Astrocyte of the spinal cord (primary cell): ENCODE results near the gene QSOX1.
A peak's percentile ranks its signal among the peaks of the same experiment; 100 is the strongest.

Experiments
- DNase-seq: peaks from one replicate; pipeline ENCODE4 v3.0.0; 2011; ENCODE audit warnings: low read depth, low spot score
- H3K4me3 ChIP-seq: 2 replicates; pipeline ENCODE4 v1.5.1; 2011; ENCODE audit warnings: low read depth, mild to moderate bottlenecking, low read length, moderate library complexity
- in situ Hi-C: cut with HindIII; loops from 2 replicates; pipeline ENCODE4 v1.10.0; 2017; ENCODE audit warnings: low sequenced_read_pairs
- TF ChIP-seq, protein P1 (sequence below): IDR thresholded peaks from 2 replicates; pipeline ENCODE4 v1.5.1; 2012; ENCODE audit warnings: low read depth, mild to moderate bottlenecking, low read length, inconsistent platforms

Gene QSOX1

DNA sequence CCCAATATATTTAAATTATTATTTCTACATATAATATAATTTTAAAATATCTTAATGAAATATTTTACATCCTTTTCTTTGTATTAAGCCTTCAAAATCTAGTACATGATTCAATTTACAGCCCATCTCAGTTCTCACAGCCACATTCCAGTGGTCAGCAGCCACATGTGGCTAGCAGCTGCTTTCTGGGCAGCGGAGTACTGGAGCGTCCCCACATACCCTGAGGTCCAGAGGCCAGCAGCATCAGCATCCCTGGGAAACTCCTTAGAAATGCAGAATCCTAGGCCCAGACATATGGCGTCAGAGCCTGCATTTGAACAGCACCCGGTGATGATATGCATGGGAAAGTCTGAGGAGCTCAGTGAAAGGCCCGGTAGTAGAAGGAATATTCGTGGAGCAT is 66.8 kb downstream of the QSOX1 start:
- TF ChIP-seq, protein P1, sequence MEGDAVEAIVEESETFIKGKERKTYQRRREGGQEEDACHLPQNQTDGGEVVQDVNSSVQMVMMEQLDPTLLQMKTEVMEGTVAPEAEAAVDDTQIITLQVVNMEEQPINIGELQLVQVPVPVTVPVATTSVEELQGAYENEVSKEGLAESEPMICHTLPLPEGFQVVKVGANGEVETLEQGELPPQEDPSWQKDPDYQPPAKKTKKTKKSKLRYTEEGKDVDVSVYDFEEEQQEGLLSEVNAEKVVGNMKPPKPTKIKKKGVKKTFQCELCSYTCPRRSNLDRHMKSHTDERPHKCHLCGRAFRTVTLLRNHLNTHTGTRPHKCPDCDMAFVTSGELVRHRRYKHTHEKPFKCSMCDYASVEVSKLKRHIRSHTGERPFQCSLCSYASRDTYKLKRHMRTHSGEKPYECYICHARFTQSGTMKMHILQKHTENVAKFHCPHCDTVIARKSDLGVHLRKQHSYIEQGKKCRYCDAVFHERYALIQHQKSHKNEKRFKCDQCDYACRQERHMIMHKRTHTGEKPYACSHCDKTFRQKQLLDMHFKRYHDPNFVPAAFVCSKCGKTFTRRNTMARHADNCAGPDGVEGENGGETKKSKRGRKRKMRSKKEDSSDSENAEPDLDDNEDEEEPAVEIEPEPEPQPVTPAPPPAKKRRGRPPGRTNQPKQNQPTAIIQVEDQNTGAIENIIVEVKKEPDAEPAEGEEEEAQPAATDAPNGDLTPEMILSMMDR, result no peak
- DNase-seq, result no peak
- in situ Hi-C loops, result no loop called here
- no peak overlapping the region for H3K4me3 ChIP-seq

DNA sequence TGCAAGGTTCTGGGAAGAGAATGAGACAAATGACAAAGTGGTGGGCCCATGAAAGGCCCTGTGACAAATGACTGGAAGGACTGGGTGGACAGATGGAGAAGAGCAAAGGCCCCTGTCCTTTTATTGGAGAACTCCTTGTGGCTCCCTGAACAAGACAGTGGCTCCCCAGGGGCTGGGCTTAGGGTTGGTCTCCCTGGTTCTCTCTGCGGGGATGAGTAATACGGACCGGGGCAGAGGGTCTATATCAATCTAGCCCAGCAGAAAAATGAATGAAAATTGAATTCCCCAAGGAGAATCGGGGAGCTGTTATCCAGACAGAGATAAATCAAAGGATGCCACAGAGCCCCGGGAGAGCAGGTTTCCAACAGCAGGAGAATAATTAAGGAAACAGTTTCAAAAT is 70.2 kb downstream of the QSOX1 start:
- in situ Hi-C loops, result no loop called here
- TF ChIP-seq, protein P1, result no peak
- H3K4me3 ChIP-seq, result no peak overlapping the region
- no peak for DNase-seq

DNA sequence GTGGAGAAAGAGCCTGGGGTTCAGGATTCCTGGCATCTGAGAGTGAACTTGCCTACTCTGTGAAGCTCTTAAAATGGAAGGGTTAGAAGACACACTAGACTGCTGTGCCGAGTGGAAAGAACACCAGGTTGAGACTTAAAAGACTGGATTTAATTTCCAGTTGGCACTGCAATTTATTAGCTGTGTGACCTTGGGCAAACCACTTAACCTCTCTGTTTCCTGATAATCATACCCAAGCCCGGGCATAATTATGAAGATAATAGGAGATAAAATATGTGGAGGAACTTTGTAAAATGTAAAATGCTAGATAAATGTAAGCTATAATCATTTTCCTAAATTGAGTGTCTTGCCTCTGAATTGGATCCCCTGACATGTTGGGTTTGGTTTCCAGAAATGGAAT is 70.7 kb downstream of the QSOX1 start:
- H3K4me3 ChIP-seq, result no peak overlapping the region
- no peak for DNase-seq
- in situ Hi-C loops, result no loop called here
- TF ChIP-seq, protein P1, result no peak

DNA sequence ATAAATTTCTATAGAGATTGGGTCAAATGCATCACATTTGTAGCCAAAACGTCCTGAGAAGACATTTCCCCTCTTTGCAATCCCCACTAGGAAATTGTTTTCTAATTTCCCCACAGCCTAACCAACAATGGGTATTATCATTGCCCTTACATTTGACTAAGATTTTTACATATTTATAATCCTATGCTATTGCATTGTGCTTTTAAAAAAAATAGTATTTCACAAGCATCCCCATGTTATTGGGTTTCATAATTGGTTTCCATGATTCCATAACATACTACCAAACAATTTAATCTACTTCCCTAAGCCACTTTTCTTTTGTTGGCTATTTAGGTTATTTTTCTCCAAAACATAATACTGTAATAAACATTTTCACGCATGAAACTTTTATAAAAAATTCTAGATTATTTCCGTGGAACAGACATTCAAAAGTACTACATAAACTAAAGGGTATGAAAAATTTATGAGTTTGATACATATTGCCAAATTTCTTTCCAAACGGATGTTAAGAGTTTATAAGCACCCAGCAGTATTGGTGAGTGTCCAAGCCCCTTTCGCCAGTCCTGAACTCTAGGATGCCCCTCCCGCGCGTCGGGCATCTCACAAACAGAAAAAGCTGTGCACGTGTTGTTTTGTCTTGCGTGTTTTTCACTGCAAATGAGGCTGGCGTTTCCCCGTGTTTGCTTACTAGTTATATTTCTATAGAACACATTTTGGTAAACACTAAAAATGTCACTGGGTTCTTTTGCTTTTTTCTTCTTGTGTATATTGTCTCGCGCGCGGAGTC is 73.4 kb downstream of the QSOX1 start:
- TF ChIP-seq, protein P1, result no peak
- in situ Hi-C loops, result no loop called here
- H3K4me3 ChIP-seq, result no peak overlapping the region
- no peak for DNase-seq

DNA sequence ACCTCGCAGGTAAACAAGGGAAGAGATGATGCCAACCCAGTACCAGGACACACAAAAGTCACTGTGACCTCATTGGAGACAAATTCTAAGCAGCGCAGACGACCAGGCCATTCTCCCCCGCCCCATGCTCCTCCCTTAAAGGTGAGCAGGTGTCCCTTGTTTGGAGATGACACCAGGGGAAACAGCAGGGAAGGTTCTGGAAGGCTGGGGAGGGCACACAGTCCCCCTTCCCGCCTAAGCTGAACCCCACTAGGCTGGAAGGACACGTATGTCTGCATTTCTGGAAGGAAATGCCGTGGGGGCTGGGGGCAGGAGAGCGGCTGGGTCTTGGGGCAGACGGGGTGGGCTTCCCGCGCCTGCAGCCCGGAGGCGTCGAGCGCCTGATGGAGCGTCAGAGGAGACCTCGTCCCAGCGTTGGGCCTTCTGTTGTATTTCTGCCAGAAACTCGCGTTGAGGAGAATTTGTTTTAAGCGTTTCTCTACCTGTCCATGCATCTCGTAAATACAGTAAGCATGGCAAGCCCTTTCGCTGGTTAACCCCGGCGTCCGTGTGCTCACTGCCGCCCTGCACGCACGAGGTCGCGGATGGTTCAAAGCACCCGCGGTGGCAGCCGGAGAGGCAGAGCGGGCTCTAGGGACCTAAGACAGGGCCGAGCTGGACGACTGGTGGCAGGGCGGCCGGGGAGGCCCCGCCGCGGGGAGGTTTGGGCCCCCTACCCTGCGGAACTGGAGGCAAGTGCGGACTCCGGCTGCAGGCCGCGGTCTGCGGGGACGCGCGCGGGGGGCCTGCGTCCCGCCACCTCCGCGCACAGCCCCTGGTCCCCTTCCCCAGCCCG is 74.2 kb downstream of the QSOX1 start:
- in situ Hi-C loops, result no loop called here
- DNase-seq, result no peak
- H3K4me3 ChIP-seq, result peak overlapping the region; percentile 40
- TF ChIP-seq, protein P1, result no peak

DNA sequence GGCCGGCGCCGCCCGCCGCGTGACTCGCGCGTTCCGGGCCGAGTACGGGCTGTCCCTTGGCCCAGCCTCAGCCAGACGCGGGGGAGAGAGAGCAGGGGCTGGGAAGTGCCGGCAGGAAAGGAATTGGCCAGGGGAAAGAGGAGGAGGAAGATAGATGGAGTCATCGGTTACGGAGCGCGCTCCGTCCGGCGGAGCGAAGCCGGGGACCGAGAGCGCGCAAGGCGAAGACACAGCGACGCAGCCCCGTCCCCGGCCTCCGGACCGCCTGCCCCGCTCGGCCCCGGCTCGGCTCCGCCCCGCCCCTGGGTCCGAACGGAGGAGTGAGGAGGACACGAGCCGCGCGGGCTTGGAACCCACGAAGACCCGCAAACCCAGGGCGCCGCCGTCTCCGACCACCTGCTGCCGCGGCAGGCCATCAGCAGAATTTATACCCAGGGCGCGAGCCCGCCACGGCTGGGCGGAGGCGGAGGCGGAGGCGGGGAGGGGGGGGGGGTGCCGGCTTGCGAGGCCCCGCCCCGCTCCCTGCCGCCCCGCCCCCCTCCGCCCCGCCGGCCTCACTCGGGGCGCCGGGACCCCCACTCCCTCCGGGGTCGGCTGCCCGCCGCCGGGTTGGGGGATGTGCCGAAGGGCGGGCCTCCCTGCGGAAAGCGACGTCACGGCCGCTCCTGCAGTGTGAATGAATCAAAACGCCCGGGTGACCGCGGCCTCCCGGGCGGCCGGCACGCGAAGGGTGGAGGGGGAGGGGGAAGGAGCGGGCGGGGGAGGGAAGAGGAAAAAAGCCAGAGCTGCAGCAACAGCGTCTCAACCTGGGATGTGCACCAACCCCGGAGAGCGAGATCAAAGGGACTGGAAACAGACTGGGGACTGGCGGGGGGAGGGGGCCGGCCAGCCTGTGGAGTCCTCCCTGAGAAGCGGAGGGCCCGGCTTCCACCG is 75.1 kb downstream of the QSOX1 start, which contains the start of gene LHX4:
Gene LHX4, plus strand, starts transcription at position 782 of the 933 bp plus-strand sequence. CDS start 266 bp downstream, outside the sequence.
- no peak for DNase-seq
- H3K4me3 ChIP-seq, result peak within 1 kb of the TSS; percentile 40
- TF ChIP-seq, protein P1, result no peak
- in situ Hi-C loops, result no loop called here
